ENCODE results near the gene GRIA1.

DNA sequence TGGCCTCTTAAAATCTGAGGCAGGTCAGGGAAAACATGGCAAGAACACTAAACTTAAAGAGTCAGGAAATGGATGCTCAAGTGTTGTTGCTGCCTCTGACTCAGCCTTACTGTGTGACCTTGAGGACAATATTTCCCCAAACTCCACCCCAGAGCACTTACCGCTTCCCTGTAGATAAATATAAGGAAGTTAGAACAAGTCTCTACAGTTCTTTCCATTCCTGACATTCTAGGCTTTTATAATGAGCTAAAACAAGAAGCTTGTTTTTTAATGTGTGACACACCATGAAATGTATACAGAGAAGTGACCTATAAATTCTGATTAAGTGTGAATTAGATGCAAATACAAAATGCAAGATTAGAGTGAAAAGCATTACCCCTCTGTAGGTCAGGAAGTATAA, 129.3 kb downstream of the GRIA1 start:
- no peak for TF ChIP-seq NR1H2 (CRISPR knock-in tag; IDR thresholded peaks at IDR 0.05)
- TF ChIP-seq, protein P1, sequence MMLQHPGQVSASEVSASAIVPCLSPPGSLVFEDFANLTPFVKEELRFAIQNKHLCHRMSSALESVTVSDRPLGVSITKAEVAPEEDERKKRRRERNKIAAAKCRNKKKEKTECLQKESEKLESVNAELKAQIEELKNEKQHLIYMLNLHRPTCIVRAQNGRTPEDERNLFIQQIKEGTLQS (CRISPR knock-in tag; conservative IDR thresholded peaks at IDR 0.05) = no peak
- TF ChIP-seq, protein P2, sequence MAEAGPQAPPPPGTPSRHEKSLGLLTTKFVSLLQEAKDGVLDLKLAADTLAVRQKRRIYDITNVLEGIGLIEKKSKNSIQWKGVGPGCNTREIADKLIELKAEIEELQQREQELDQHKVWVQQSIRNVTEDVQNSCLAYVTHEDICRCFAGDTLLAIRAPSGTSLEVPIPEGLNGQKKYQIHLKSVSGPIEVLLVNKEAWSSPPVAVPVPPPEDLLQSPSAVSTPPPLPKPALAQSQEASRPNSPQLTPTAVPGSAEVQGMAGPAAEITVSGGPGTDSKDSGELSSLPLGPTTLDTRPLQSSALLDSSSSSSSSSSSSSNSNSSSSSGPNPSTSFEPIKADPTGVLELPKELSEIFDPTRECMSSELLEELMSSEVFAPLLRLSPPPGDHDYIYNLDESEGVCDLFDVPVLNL (CRISPR knock-in tag; IDR thresholded peaks at IDR 0.05; ENCODE audit: borderline replicate concordance, low read depth) = no peak
- TF ChIP-seq, protein P3, sequence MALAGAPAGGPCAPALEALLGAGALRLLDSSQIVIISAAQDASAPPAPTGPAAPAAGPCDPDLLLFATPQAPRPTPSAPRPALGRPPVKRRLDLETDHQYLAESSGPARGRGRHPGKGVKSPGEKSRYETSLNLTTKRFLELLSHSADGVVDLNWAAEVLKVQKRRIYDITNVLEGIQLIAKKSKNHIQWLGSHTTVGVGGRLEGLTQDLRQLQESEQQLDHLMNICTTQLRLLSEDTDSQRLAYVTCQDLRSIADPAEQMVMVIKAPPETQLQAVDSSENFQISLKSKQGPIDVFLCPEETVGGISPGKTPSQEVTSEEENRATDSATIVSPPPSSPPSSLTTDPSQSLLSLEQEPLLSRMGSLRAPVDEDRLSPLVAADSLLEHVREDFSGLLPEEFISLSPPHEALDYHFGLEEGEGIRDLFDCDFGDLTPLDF (CRISPR knock-in tag; IDR thresholded peaks at IDR 0.05) = no peak
- TF ChIP-seq, protein P4, sequence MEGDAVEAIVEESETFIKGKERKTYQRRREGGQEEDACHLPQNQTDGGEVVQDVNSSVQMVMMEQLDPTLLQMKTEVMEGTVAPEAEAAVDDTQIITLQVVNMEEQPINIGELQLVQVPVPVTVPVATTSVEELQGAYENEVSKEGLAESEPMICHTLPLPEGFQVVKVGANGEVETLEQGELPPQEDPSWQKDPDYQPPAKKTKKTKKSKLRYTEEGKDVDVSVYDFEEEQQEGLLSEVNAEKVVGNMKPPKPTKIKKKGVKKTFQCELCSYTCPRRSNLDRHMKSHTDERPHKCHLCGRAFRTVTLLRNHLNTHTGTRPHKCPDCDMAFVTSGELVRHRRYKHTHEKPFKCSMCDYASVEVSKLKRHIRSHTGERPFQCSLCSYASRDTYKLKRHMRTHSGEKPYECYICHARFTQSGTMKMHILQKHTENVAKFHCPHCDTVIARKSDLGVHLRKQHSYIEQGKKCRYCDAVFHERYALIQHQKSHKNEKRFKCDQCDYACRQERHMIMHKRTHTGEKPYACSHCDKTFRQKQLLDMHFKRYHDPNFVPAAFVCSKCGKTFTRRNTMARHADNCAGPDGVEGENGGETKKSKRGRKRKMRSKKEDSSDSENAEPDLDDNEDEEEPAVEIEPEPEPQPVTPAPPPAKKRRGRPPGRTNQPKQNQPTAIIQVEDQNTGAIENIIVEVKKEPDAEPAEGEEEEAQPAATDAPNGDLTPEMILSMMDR (IDR thresholded peaks at IDR 0.05) = no peak

Measured in WTC11 (cell line).